HFFc6 (cell line): ENCODE measurements around the gene KCNB1. TPM values are rescaled to one million over a fixed set of nuclear protein-coding genes. Genes with fewer than 3 reads are reported as not detected.

ENCODE experiments used
- DNase-seq: peaks from one replicate; pipeline ENCODE4 v3.0.0-alpha.2; 2018
- H3K27ac Mint-ChIP-seq: 2 replicates; pipeline ENCODE4 v1.8.0; 2020; ENCODE audit warnings: mild to moderate bottlenecking, mixed read lengths
- H3K27me3 Mint-ChIP-seq: 2 replicates; pipeline ENCODE4 v1.8.0; 2021; ENCODE audit warnings: mild to moderate bottlenecking, moderate library complexity, mixed read lengths; ENCODE audit not compliant: insufficient read depth
- H3K36me3 Mint-ChIP-seq: 2 replicates; pipeline ENCODE4 v1.8.0; 2021; ENCODE audit warnings: low read depth, mixed read lengths
- H3K4me1 Mint-ChIP-seq: 2 replicates; pipeline ENCODE4 v1.8.0; 2020; ENCODE audit warnings: low read depth, mixed read lengths
- H3K4me3 Mint-ChIP-seq: 2 replicates; pipeline ENCODE4 v1.8.0; 2020; ENCODE audit warnings: mild to moderate bottlenecking, moderate library complexity, mixed read lengths
- H3K9me3 Mint-ChIP-seq: 2 replicates; pipeline ENCODE4 v1.8.0; 2020; ENCODE audit warnings: mild to moderate bottlenecking, mixed read lengths
- total RNA-seq, 6 experiments: library from RNA; stranded (reverse); fragmentation: NEBNext Ultra II Directional; extraction: Animal tissue kit (Norgen Biotek cat#: 25700); gene quantifications; 2 replicates in 1 of 6; 3 replicates in 5 of 6; pipeline ENCODE4 v1.2.3, GENCODE V29; 2021
- TF ChIP-seq, protein P1 (sequence below): fragments of 200-600 bp; sonication (generic); IDR thresholded peaks from 2 replicates; pipeline ENCODE4 v1.5.0; 2021; ENCODE audit warnings: antibody characterized with exemption, mild to moderate bottlenecking

The KCNB1 gene
- total RNA-seq, 6 experiments from 2014 or later = 0.05 to 1.2 (median 0.20) TPM

DNA sequence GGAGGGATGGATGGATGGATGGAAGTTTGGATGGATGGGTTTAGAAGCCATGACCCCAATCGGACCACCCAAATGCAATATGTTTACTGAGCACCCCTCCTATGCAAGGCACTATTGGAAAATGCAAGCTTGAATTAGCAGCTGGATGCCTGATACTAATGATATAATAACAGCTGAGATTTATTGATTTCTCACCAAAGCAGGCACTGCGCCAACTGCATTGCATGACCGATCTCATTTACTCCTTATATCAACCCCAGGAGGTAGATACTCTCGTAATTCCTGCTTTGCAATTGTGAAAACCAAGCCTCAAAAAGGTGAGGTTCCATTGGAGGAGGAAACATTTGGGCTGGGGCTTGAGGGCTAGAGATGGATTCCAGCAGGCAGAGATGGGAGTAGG is 89.7 kb downstream of the KCNB1 start:
- TF ChIP-seq, protein P1, sequence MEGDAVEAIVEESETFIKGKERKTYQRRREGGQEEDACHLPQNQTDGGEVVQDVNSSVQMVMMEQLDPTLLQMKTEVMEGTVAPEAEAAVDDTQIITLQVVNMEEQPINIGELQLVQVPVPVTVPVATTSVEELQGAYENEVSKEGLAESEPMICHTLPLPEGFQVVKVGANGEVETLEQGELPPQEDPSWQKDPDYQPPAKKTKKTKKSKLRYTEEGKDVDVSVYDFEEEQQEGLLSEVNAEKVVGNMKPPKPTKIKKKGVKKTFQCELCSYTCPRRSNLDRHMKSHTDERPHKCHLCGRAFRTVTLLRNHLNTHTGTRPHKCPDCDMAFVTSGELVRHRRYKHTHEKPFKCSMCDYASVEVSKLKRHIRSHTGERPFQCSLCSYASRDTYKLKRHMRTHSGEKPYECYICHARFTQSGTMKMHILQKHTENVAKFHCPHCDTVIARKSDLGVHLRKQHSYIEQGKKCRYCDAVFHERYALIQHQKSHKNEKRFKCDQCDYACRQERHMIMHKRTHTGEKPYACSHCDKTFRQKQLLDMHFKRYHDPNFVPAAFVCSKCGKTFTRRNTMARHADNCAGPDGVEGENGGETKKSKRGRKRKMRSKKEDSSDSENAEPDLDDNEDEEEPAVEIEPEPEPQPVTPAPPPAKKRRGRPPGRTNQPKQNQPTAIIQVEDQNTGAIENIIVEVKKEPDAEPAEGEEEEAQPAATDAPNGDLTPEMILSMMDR = no peak

DNA sequence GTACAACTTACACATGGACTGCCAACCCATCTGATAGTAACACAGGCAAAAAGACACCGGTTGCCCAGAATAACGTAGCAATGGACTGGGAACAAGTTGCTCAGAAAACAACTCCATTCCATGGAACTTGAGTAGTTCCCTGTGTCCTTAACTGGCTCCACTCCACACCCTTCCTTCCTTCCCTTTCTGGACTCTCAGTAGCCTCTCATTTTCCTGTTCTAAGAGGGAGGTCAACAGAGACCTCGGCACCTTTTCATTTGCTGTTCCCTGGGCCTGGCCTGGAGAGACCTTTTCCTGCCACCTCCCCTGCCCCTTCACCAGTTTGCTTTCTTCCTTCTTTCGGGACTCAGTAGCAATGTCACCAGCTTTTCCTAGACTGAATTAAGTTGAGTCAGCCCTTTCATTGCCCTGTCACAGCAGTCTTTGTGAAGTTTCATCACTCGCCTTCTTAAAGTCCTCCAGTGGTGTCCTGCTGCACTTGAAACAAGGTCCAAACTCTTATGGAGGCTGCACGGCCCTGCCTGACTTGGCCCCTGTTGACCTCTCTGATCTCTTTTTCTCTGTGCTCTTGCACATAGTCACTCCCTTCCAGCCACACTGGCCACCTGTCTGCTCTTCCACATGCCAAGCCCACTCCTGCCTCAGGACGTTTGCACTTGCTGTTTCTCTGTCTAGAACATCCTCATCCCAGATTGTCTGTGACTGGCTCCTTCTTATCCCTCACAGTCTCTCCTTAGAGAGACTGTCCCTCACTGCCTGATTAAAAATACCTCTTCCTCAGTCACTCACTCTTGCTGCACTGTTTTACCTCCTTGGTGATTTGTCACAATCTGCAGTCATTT is 90.8 kb downstream of the KCNB1 start:
- TF ChIP-seq, protein P1 = no peak
- DNase-seq = no peak
- Mint-ChIP-seq H3K27me3 (peaks cover 40% of the 10 kb centered on the region), H3K36me3 (no peaks in the 10 kb centered on the region), H3K27ac (no peak overlapping the region), H3K9me3 (no peaks in the 10 kb centered on the region), H3K4me1 (peaks cover 10% of the 10 kb centered on the region), H3K4me3 (no peak overlapping the region)

More for the DNA sequence above, 89.7 kb downstream of the KCNB1 start:
- DNase-seq = no peak
- no peaks in the 10 kb centered on the region for H3K9me3 Mint-ChIP-seq
- peaks cover 35% of the 10 kb centered on the region for H3K27me3 Mint-ChIP-seq
- H3K36me3 Mint-ChIP-seq = no peaks in the 10 kb centered on the region
- H3K27ac Mint-ChIP-seq = no peak overlapping the region
- no peak overlapping the region for H3K4me3 Mint-ChIP-seq
- H3K4me1 Mint-ChIP-seq = peaks cover 13% of the 10 kb centered on the region

- TF ChIP-seq, protein P1 = no peak
- H3K4me3 Mint-ChIP-seq = no peak overlapping the region
- no peaks in the 10 kb centered on the region for H3K36me3 Mint-ChIP-seq
- no peaks in the 10 kb centered on the region for H3K9me3 Mint-ChIP-seq
- peaks cover 40% of the 10 kb centered on the region for H3K27me3 Mint-ChIP-seq
- DNase-seq = no peak
- peaks cover 5% of the 10 kb centered on the region; the same call in 1 of the 2 replicates for H3K4me1 Mint-ChIP-seq
- no peak overlapping the region for H3K27ac Mint-ChIP-seq
Observed at GRCh38 chr20:49389854-49390253, 92.6 kb downstream of the KCNB1 start.

GRCh38 chr20:49388744-49389143 is 93.7 kb downstream of the KCNB1 start:
- Mint-ChIP-seq H3K27me3 (peaks cover 39% of the 10 kb centered on the region), H3K4me1 (peaks cover 5% of the 10 kb centered on the region; the same call in 1 of the 2 replicates), H3K27ac (no peak overlapping the region), H3K36me3 (no peaks in the 10 kb centered on the region), H3K4me3 (no peak overlapping the region), H3K9me3 (no peaks in the 10 kb centered on the region)
- DNase-seq = no peak
- TF ChIP-seq, protein P1 = no peak

- Mint-ChIP-seq H3K27me3 (peaks cover 43% of the 10 kb centered on the region), H3K9me3 (no peaks in the 10 kb centered on the region), H3K36me3 (no peaks in the 10 kb centered on the region), H3K27ac (no peak overlapping the region), H3K4me1 (peaks cover 5% of the 10 kb centered on the region; the same call in 1 of the 2 replicates), H3K4me3 (no peak overlapping the region)
- TF ChIP-seq, protein P1 = no peak
- DNase-seq = no peak
Observed at GRCh38 chr20:49387581-49387939, 94.9 kb downstream of the KCNB1 start.
